SK-N-SH treated with all-trans-retinoic acid at 6 μM for 48 hours (cell line): Measurements from ENCODE around the gene MSN.

Experiments
- ARNTL ChIP-seq: fragments of 450-650 bp; formaldehyde crosslinking; IDR thresholded peaks from 2 replicates; pipeline ENCODE4 v1.5.0; 2020; ENCODE audit warnings: low read depth, mild to moderate bottlenecking, moderate library complexity, borderline replicate concordance
- GLIS3 ChIP-seq: fragments of 250-450 bp; sonication (Bioruptor Pico); IDR thresholded peaks from 2 replicates; pipeline ENCODE4 v1.5.0; 2020; ENCODE audit warnings: mild to moderate bottlenecking, moderate library complexity
- OSR1 ChIP-seq: fragments of 250-450 bp; sonication (Bioruptor Pico); IDR thresholded peaks from 2 replicates; pipeline ENCODE4 v1.8.0; 2022; ENCODE audit warnings: moderate library complexity, mild to moderate bottlenecking, inconsistent platforms
- PATZ1 ChIP-seq: fragments of 250-450 bp; sonication (Bioruptor Pico); IDR thresholded peaks from 2 replicates; pipeline ENCODE4 v1.8.0; 2020; ENCODE audit warnings: mild to moderate bottlenecking, moderate library complexity, borderline replicate concordance
- PPARA ChIP-seq: fragments of 250-450 bp; sonication (Bioruptor Pico); IDR thresholded peaks from 2 replicates; pipeline ENCODE4 v1.5.0; 2020; ENCODE audit warnings: mild to moderate bottlenecking, borderline replicate concordance
- RARB ChIP-seq: fragments of 250-450 bp; sonication (Bioruptor Pico); IDR thresholded peaks from 2 replicates; pipeline ENCODE4 v1.8.0; 2021; ENCODE audit warnings: mild to moderate bottlenecking, moderate library complexity
- ZC3H10 ChIP-seq: fragments of 250-450 bp; sonication (Bioruptor Pico); IDR thresholded peaks from 2 replicates; pipeline ENCODE4 v1.5.1; 2021; ENCODE audit warnings: mild to moderate bottlenecking, moderate library complexity
- ZFP3 ChIP-seq: fragments of 250-450 bp; sonication (Bioruptor Pico); IDR thresholded peaks from 2 replicates; pipeline ENCODE4 v1.5.0; 2020; ENCODE audit warnings: mild to moderate bottlenecking, moderate library complexity

GRCh38 chrX:65688403-65688871 is 21.0 kb downstream of the MSN start:
- no peak for TF ChIP-seq ZFP3 (CRISPR knock-in tag)
- TF ChIP-seq OSR1 (CRISPR knock-in tag), result no peak
- TF ChIP-seq PATZ1 (CRISPR knock-in tag), result no peak
- TF ChIP-seq ARNTL (CRISPR knock-in tag), result no peak
- TF ChIP-seq PPARA (CRISPR knock-in tag), result no peak
- TF ChIP-seq RARB, result no peak
- no peak for TF ChIP-seq ZC3H10
- TF ChIP-seq GLIS3, result no peak
